GM23338 (cell line): ENCODE data around the gene ITGB2.

Experiments
- CREB1 ChIP-seq: fragments of 250-450 bp; sonication (Bioruptor Pico); IDR thresholded peaks from 2 replicates; pipeline ENCODE4 v1.5.0; 2020; ENCODE audit warnings: low read depth, mild to moderate bottlenecking, moderate library complexity
- CTCF ChIP-seq, 2 experiments: fragments of 200-600 bp in 1 of 2; sonication (generic) in 1 of 2; conservative IDR thresholded peaks; 2 replicates each; pipeline versions ENCODE4 v1.5.1 to v1.6.1; 2016 to 2017; ENCODE audit warnings: antibody characterized with exemption in 2 of 2, low read depth in 2 of 2, mild to moderate bottlenecking in 2 of 2, moderate library complexity in 1 of 2
- ETS1 ChIP-seq: IDR thresholded peaks from 2 replicates; pipeline ENCODE4 v1.6.1; 2016; ENCODE audit warnings: antibody characterized with exemption
- EZH2 ChIP-seq: fragments of 200-600 bp; sonication (generic); IDR thresholded peaks from one replicate; pipeline ENCODE4 v1.8.0; 2017; ENCODE audit warnings: antibody characterized with exemption, mild to moderate bottlenecking, low read depth; ENCODE audit not compliant: unreplicated experiment
- EZH2phosphoT487 ChIP-seq: fragments of 200-600 bp; sonication (generic); IDR thresholded peaks from one replicate; pipeline ENCODE4 v1.8.1; 2018; ENCODE audit warnings: antibody characterized with exemption; ENCODE audit not compliant: unreplicated experiment
- JUNB ChIP-seq: IDR thresholded peaks from one replicate; pipeline ENCODE4 v1.6.1; 2016; ENCODE audit warnings: antibody characterized with exemption; ENCODE audit not compliant: unreplicated experiment
- NANOG ChIP-seq: IDR thresholded peaks from 2 replicates; pipeline ENCODE4 v1.6.1; 2016; ENCODE audit warnings: antibody characterized with exemption, borderline replicate concordance
- POLR2AphosphoS5 ChIP-seq: IDR thresholded peaks from 2 replicates; pipeline ENCODE4 v1.6.1; 2016; ENCODE audit warnings: antibody characterized with exemption, low read depth
- REST ChIP-seq: IDR thresholded peaks from one replicate; pipeline ENCODE4 v1.6.1; 2018; ENCODE audit warnings: antibody characterized with exemption; ENCODE audit not compliant: unreplicated experiment
- STAT1 ChIP-seq: IDR thresholded peaks from one replicate; pipeline ENCODE4 v1.6.1; 2016; ENCODE audit warnings: antibody characterized with exemption; ENCODE audit not compliant: unreplicated experiment
- ZNF114 ChIP-seq: fragments of 250-450 bp; sonication (Bioruptor Pico); IDR thresholded peaks from 2 replicates; pipeline ENCODE4 v1.5.0; 2020; ENCODE audit warnings: mild to moderate bottlenecking, moderate library complexity
- ZNF331 ChIP-seq: fragments of 250-450 bp; sonication (Bioruptor Pico); IDR thresholded peaks from 2 replicates; pipeline ENCODE4 v1.5.0; 2020; ENCODE audit warnings: low read depth, mild to moderate bottlenecking, moderate library complexity
- ZNF462 ChIP-seq: fragments of 250-450 bp; sonication (Bioruptor Pico); IDR thresholded peaks from 2 replicates; pipeline ENCODE4 v1.5.0; 2020; ENCODE audit warnings: mild to moderate bottlenecking, moderate library complexity

GRCh38 chr21:44857127-44857892, 63.4 kb downstream of the ITGB2 start:
- no peak for TF ChIP-seq CTCF (conservative IDR thresholded peaks at IDR 0.05; ENCODE audit: low read depth in 2 of 2)
- no peak for TF ChIP-seq JUNB
- no peak for TF ChIP-seq CREB1
- no peak for TF ChIP-seq EZH2
- no peak for TF ChIP-seq POLR2AphosphoS5
- TF ChIP-seq REST, result no peak
- no peak for TF ChIP-seq EZH2phosphoT487
- TF ChIP-seq STAT1, result no peak
- no peak for TF ChIP-seq ZNF462 (CRISPR knock-in tag)
- no peak for TF ChIP-seq ZNF331 (CRISPR knock-in tag)
- no peak for TF ChIP-seq ETS1
- TF ChIP-seq NANOG, result no peak
- no peak for TF ChIP-seq ZNF114 (CRISPR knock-in tag)
